ENCODE data around the gene SETBP1. TPM values are rescaled to one million over a fixed set of nuclear protein-coding genes. Genes with fewer than 3 reads are reported as not detected.
"Not testable (repeated sequence)": the region's sequence is repeated elsewhere in the genome, so short reads cannot be mapped to it uniquely, and the experiment has no call there.

SETBP1 gene
- total RNA-seq, 1 experiment from 2014 or later, result 3.4 TPM

DNA sequence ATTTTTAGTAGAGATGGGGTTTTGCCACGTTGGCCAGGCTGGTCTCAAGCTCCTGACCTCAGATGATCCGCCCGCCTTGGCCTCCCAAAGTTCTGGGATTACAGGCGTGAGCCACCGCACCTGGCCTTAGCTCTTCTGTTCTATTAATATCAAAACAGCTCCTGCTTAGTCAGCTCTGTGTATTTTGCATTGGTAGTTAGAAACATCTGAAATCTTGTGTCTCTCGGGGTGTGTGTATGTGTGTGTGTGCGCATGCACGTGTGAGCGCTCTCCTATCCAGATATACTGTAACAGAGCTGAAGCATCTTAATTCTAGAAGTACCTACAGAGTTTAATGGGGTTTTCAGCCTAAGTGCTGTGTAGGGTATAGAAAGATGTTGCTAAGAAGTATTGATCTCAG, 33.7 kb downstream of the SETBP1 start:
- Histone ChIP-seq H3K27me3 (ENCODE audit: low read length) (no peaks in the 10 kb centered on the region), H3K4me1 (ENCODE audit: low read length) (no peaks in the 10 kb centered on the region), H3K36me3 (ENCODE audit: insufficient read depth, low read length) (no peaks in the 10 kb centered on the region), H3K4me2 (ENCODE audit: low read depth, low read length, poor library complexity, severe bottlenecking) (no peak overlapping the region), H3K9me2 (replicated peaks; ENCODE audit: insufficient read depth, low read length) (no peaks in the 10 kb centered on the region), H3K79me2 (ENCODE audit: low read length) (no peaks in the 10 kb centered on the region), H4K20me1 (ENCODE audit: insufficient read depth, low read depth, low read length) (no peaks in the 10 kb centered on the region), H3K9ac (ENCODE audit: low read length) (no peak overlapping the region), H3K9me3 (ENCODE audit: low read length) (no peaks in the 10 kb centered on the region), H2AFZ (ENCODE audit: low read length) (no peak overlapping the region), H3K27ac (ENCODE audit: low read length) (no peak overlapping the region), H3K4me3 (ENCODE audit: low read length) (no peak overlapping the region)
- no peak for DNase-seq

- Histone ChIP-seq H3K27me3 (ENCODE audit: low read length) (no peaks in the 10 kb centered on the region), H3K4me2 (ENCODE audit: low read depth, low read length, poor library complexity, severe bottlenecking) (no peak overlapping the region), H3K4me3 (ENCODE audit: low read length) (no peak overlapping the region), H3K9me2 (replicated peaks; ENCODE audit: insufficient read depth, low read length) (no peaks in the 10 kb centered on the region), H3K9me3 (ENCODE audit: low read length) (no peaks in the 10 kb centered on the region), H3K79me2 (ENCODE audit: low read length) (no peaks in the 10 kb centered on the region), H2AFZ (ENCODE audit: low read length) (no peak overlapping the region), H4K20me1 (ENCODE audit: insufficient read depth, low read depth, low read length) (no peaks in the 10 kb centered on the region), H3K27ac (ENCODE audit: low read length) (no peak overlapping the region), H3K4me1 (ENCODE audit: low read length) (no peaks in the 10 kb centered on the region), H3K36me3 (ENCODE audit: insufficient read depth, low read length) (no peaks in the 10 kb centered on the region), H3K9ac (ENCODE audit: low read length) (no peak overlapping the region)
- DNase-seq, result no peak
Observed at GRCh38 chr18:44715245-44715644, 34.6 kb downstream of the SETBP1 start.

DNA sequence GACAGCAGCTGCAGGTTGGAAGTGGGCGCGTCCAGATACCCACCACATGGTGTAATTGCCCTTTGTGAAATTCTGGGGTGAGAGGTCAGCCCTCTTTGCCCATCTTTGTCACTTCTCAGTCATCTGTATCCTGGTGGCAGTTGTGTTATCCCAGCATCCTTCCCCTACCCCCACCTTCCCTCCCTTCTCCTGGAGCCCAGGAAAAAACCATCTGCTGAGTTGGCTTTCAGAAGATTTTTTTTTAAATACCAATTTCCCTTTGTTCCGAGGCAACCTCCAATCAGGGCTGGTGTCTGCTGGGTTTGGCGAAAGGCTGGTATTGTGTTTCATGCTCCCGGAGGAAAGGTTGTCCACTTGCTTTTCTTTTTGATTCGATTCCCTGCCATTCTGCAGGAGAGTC, 35.2 kb downstream of the SETBP1 start:
- Histone ChIP-seq H3K4me2 (ENCODE audit: low read depth, low read length, poor library complexity, severe bottlenecking) (no peak overlapping the region), H3K79me2 (ENCODE audit: low read length) (no peaks in the 10 kb centered on the region), H3K9me2 (replicated peaks; ENCODE audit: insufficient read depth, low read length) (no peaks in the 10 kb centered on the region), H3K4me3 (ENCODE audit: low read length) (no peak overlapping the region), H3K9ac (ENCODE audit: low read length) (no peak overlapping the region), H3K4me1 (ENCODE audit: low read length) (no peaks in the 10 kb centered on the region), H3K36me3 (ENCODE audit: insufficient read depth, low read length) (no peaks in the 10 kb centered on the region), H2AFZ (ENCODE audit: low read length) (no peak overlapping the region), H3K27me3 (ENCODE audit: low read length) (no peaks in the 10 kb centered on the region), H3K9me3 (ENCODE audit: low read length) (no peaks in the 10 kb centered on the region), H4K20me1 (ENCODE audit: insufficient read depth, low read depth, low read length) (no peaks in the 10 kb centered on the region), H3K27ac (ENCODE audit: low read length) (no peak overlapping the region)
- DNase-seq, result no peak

DNA sequence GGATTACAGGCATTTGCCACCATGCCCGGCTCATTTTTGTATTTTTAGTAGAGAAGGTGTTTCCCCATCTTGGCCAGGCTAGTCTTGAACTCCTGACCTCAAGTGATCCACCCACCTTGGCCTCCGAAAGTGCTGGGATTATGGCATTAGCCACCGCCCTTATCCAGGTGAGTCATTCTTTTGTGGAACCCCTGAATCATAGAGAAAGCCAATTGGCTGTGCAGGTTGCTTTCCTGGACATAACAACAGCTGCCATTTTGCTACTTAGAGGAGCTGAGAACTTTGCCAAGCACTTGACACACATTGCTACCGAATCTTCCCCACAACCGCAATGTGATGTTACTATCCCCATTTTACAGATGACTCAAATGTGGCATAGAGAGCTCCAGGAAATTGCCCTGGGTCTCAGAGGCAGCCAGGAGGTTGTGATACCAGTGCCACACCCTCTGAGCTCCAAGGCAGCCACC, 36.0 kb downstream of the SETBP1 start:
- H3K9ac ChIP-seq (ENCODE audit: low read length), result no peak overlapping the region
- H4K20me1 ChIP-seq (ENCODE audit: insufficient read depth, low read depth, low read length), result no peaks in the 10 kb centered on the region
- H3K79me2 ChIP-seq (ENCODE audit: low read length), result no peaks in the 10 kb centered on the region
- H3K4me2 ChIP-seq (ENCODE audit: low read depth, low read length, poor library complexity, severe bottlenecking), result no peak overlapping the region
- H3K36me3 ChIP-seq (ENCODE audit: insufficient read depth, low read length), result no peaks in the 10 kb centered on the region
- no peaks in the 10 kb centered on the region for H3K9me3 ChIP-seq (ENCODE audit: low read length)
- no peak overlapping the region for H2AFZ ChIP-seq (ENCODE audit: low read length)
- H3K4me1 ChIP-seq (ENCODE audit: low read length), result peaks cover 5% of the 10 kb centered on the region
- no peak overlapping the region for H3K27ac ChIP-seq (ENCODE audit: low read length)
- no peaks in the 10 kb centered on the region for H3K27me3 ChIP-seq (ENCODE audit: low read length)
- H3K9me2 ChIP-seq (replicated peaks; ENCODE audit: insufficient read depth, low read length), result no peaks in the 10 kb centered on the region
- DNase-seq, result no peak
- no peak overlapping the region for H3K4me3 ChIP-seq (ENCODE audit: low read length)

- no peak overlapping the region for H3K4me3 ChIP-seq (ENCODE audit: low read length)
- H3K4me2 ChIP-seq (ENCODE audit: low read depth, low read length, poor library complexity, severe bottlenecking), result no peak overlapping the region
- no peak overlapping the region for H3K27ac ChIP-seq (ENCODE audit: low read length)
- no peaks in the 10 kb centered on the region for H4K20me1 ChIP-seq (ENCODE audit: insufficient read depth, low read depth, low read length)
- peaks cover 16% of the 10 kb centered on the region for H3K4me1 ChIP-seq (ENCODE audit: low read length)
- no peak for DNase-seq
- no peaks in the 10 kb centered on the region for H3K79me2 ChIP-seq (ENCODE audit: low read length)
- H2AFZ ChIP-seq (ENCODE audit: low read length), result no peak overlapping the region
- H3K27me3 ChIP-seq (ENCODE audit: low read length), result no peaks in the 10 kb centered on the region
- H3K36me3 ChIP-seq (ENCODE audit: insufficient read depth, low read length), result no peaks in the 10 kb centered on the region
- no peak overlapping the region for H3K9ac ChIP-seq (ENCODE audit: low read length)
- no peaks in the 10 kb centered on the region for H3K9me2 ChIP-seq (replicated peaks; ENCODE audit: insufficient read depth, low read length)
- no peaks in the 10 kb centered on the region for H3K9me3 ChIP-seq (ENCODE audit: low read length)
Observed at GRCh38 chr18:44719519-44720060, 38.9 kb downstream of the SETBP1 start.

- H4K20me1 ChIP-seq (ENCODE audit: insufficient read depth, low read depth, low read length), result not testable (repeated sequence)
- peaks cover 32% of the 10 kb centered on the region for H3K4me1 ChIP-seq (ENCODE audit: low read length)
Observed at GRCh38 chr18:44721748-44722147, 41.1 kb downstream of the SETBP1 start.

DNA sequence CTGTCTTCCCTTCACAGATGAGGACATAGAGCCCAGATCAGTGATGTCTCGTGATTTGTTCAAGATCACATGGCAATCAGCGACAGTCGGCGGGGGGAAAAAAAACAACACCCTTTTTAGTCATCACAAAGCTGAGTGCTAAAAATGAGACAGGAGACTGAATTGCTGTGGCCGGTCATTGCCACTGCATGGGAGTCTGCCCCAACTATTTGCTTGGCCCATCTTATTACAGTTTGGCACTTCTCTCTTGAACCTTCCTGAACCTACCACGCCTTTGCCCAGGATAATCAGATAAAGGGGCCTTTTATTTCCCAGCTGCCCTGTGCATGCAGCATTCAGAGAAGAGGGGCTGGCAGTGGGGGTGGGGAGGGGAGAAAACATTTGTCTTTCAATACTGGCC, 42.7 kb downstream of the SETBP1 start:
- Histone ChIP-seq H3K36me3 (ENCODE audit: insufficient read depth, low read length) (no peaks in the 10 kb centered on the region), H3K9ac (ENCODE audit: low read length) (no peak overlapping the region), H4K20me1 (ENCODE audit: insufficient read depth, low read depth, low read length) (no peaks in the 10 kb centered on the region), H3K4me3 (ENCODE audit: low read length) (no peak overlapping the region), H3K9me3 (ENCODE audit: low read length) (no peaks in the 10 kb centered on the region), H3K9me2 (replicated peaks; ENCODE audit: insufficient read depth, low read length) (no peaks in the 10 kb centered on the region), H3K4me2 (ENCODE audit: low read depth, low read length, poor library complexity, severe bottlenecking) (no peak overlapping the region), H3K27me3 (ENCODE audit: low read length) (no peaks in the 10 kb centered on the region), H3K79me2 (ENCODE audit: low read length) (no peaks in the 10 kb centered on the region), H2AFZ (ENCODE audit: low read length) (no peak overlapping the region), H3K27ac (ENCODE audit: low read length) (no peak overlapping the region), H3K4me1 (ENCODE audit: low read length) (peaks cover 32% of the 10 kb centered on the region)
- no peak for DNase-seq

More at GRCh38 chr18:44721748-44722147, 41.1 kb downstream of the SETBP1 start:
- H3K4me3 ChIP-seq (ENCODE audit: low read length); H3K36me3 ChIP-seq (ENCODE audit: insufficient read depth, low read length); H3K9ac ChIP-seq (ENCODE audit: low read length); H3K27me3 ChIP-seq (ENCODE audit: low read length); H3K79me2 ChIP-seq (ENCODE audit: low read length); H2AFZ ChIP-seq (ENCODE audit: low read length); H3K27ac ChIP-seq (ENCODE audit: low read length); H3K9me3 ChIP-seq (ENCODE audit: low read length); DNase-seq; H3K9me2 ChIP-seq (replicated peaks; ENCODE audit: insufficient read depth, low read length); H3K4me2 ChIP-seq (ENCODE audit: low read depth, low read length, poor library complexity, severe bottlenecking): not testable (repeated sequence)

- Histone ChIP-seq H3K27me3 (ENCODE audit: low read length) (no peaks in the 10 kb centered on the region), H3K79me2 (ENCODE audit: low read length) (no peaks in the 10 kb centered on the region), H3K4me1 (ENCODE audit: low read length) (peaks cover 32% of the 10 kb centered on the region), H3K9me2 (replicated peaks; ENCODE audit: insufficient read depth, low read length) (no peaks in the 10 kb centered on the region), H3K36me3 (ENCODE audit: insufficient read depth, low read length) (no peaks in the 10 kb centered on the region), H3K27ac (ENCODE audit: low read length) (no peak overlapping the region), H3K9me3 (ENCODE audit: low read length) (no peaks in the 10 kb centered on the region), H4K20me1 (ENCODE audit: insufficient read depth, low read depth, low read length) (no peaks in the 10 kb centered on the region), H3K4me3 (ENCODE audit: low read length) (no peak overlapping the region), H3K9ac (ENCODE audit: low read length) (no peak overlapping the region), H3K4me2 (ENCODE audit: low read depth, low read length, poor library complexity, severe bottlenecking) (no peak overlapping the region), H2AFZ (ENCODE audit: low read length) (no peak overlapping the region)
- DNase-seq, result no peak
Observed at GRCh38 chr18:44724105-44724778, 43.6 kb downstream of the SETBP1 start.
